ENCODE results near the gene HHLA2.
"Not testable (repeated sequence)": the region's sequence is repeated elsewhere in the genome, so short reads cannot be mapped to it uniquely, and the experiment has no call there.

HHLA2 gene

DNA sequence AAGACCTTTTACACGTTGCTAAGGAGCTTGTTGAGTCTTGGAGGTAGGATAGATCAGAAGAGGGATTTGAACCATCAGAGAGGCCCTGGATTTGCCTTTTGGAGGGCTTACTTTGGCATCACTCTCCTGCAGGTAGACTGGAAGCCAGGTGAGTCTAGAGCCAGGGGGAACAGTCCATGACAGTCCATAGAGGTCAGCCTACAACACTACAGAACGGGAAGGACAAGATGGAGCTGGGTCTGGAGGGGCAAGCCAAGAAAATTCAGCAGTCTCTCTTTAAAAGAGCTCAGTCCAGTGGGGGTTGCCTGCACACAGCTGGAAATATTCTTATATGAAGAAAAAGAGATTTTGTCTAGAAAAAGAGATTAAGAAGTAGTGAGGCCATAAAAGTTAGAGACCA lies 60.7 kb downstream of the HHLA2 start:
- H3K27ac ChIP-seq = no peak overlapping the region
- H3K27me3 ChIP-seq = no peaks in the 10 kb centered on the region
- no peaks in the 10 kb centered on the region for H3K36me3 ChIP-seq
- H3K9me3 ChIP-seq = no peaks in the 10 kb centered on the region
- no peaks in the 10 kb centered on the region for H3K4me1 ChIP-seq (ENCODE audit: control insufficient read depth in 1 of 2, insufficient read depth in 1 of 2, low read depth in 1 of 2, low read length in 1 of 2)
- H3K4me3 ChIP-seq (ENCODE audit: low read depth in 1 of 2, low read length in 1 of 2) = no peak overlapping the region
- TF ChIP-seq, protein P1, sequence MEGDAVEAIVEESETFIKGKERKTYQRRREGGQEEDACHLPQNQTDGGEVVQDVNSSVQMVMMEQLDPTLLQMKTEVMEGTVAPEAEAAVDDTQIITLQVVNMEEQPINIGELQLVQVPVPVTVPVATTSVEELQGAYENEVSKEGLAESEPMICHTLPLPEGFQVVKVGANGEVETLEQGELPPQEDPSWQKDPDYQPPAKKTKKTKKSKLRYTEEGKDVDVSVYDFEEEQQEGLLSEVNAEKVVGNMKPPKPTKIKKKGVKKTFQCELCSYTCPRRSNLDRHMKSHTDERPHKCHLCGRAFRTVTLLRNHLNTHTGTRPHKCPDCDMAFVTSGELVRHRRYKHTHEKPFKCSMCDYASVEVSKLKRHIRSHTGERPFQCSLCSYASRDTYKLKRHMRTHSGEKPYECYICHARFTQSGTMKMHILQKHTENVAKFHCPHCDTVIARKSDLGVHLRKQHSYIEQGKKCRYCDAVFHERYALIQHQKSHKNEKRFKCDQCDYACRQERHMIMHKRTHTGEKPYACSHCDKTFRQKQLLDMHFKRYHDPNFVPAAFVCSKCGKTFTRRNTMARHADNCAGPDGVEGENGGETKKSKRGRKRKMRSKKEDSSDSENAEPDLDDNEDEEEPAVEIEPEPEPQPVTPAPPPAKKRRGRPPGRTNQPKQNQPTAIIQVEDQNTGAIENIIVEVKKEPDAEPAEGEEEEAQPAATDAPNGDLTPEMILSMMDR (IDR thresholded peaks at IDR 0.05) = no peak

- TF ChIP-seq, protein P1 (IDR thresholded peaks at IDR 0.05) = no peak
- no peak overlapping the region for H3K4me3 ChIP-seq (ENCODE audit: low read depth in 1 of 2, low read length in 1 of 2)
- no peaks in the 10 kb centered on the region for H3K36me3 ChIP-seq
- H3K27me3 ChIP-seq = no peaks in the 10 kb centered on the region
- H3K9me3 ChIP-seq = no peaks in the 10 kb centered on the region
- no peak overlapping the region for H3K27ac ChIP-seq
- no peaks in the 10 kb centered on the region for H3K4me1 ChIP-seq (ENCODE audit: control insufficient read depth in 1 of 2, insufficient read depth in 1 of 2, low read depth in 1 of 2, low read length in 1 of 2)
Observed at GRCh38 chr3:108359011-108359410, 62.7 kb downstream of the HHLA2 start.

DNA sequence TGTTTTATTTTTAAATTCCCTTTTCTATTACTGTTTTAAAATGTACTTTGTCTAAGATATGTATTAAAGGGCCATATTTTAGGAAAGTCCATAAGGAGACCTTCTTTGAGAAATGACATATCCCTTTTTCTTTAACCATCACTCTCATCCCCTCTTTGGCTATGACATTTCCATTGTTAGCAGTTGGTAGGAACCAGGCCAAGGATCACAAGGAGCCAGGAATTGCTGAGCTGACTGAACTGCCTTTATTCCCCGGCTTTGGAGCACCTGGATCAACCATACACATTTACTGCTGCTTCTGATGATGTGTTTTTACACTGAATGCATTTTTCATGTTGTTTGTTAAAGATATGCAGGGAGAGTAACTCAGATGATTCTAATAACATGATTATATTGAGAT lies 79.7 kb downstream of the HHLA2 start:
- no peaks in the 10 kb centered on the region for H3K4me1 ChIP-seq (ENCODE audit: control insufficient read depth in 1 of 2, insufficient read depth in 1 of 2, low read depth in 1 of 2, low read length in 1 of 2)
- TF ChIP-seq, protein P1 (IDR thresholded peaks at IDR 0.05) = no peak
- no peaks in the 10 kb centered on the region for H3K9me3 ChIP-seq

GRCh38 chr3:108377384-108377783 lies 81.0 kb downstream of the HHLA2 start:
- Histone ChIP-seq H3K36me3 (no peaks in the 10 kb centered on the region), H3K4me1 (ENCODE audit: control insufficient read depth in 1 of 2, insufficient read depth in 1 of 2, low read depth in 1 of 2, low read length in 1 of 2) (no peaks in the 10 kb centered on the region), H3K27me3 (no peaks in the 10 kb centered on the region), H3K9me3 (no peaks in the 10 kb centered on the region), H3K27ac (no peak overlapping the region), H3K4me3 (ENCODE audit: low read depth in 1 of 2, low read length in 1 of 2) (no peak overlapping the region)
- TF ChIP-seq, protein P1 (IDR thresholded peaks at IDR 0.05) = no peak

More for the DNA sequence above, 79.7 kb downstream of the HHLA2 start:
- Histone ChIP-seq H3K4me3 (ENCODE audit: low read depth in 1 of 2, low read length in 1 of 2) (no peak overlapping the region), H3K36me3 (no peaks in the 10 kb centered on the region), H3K27ac (no peak overlapping the region), H3K27me3 (no peaks in the 10 kb centered on the region)

DNA sequence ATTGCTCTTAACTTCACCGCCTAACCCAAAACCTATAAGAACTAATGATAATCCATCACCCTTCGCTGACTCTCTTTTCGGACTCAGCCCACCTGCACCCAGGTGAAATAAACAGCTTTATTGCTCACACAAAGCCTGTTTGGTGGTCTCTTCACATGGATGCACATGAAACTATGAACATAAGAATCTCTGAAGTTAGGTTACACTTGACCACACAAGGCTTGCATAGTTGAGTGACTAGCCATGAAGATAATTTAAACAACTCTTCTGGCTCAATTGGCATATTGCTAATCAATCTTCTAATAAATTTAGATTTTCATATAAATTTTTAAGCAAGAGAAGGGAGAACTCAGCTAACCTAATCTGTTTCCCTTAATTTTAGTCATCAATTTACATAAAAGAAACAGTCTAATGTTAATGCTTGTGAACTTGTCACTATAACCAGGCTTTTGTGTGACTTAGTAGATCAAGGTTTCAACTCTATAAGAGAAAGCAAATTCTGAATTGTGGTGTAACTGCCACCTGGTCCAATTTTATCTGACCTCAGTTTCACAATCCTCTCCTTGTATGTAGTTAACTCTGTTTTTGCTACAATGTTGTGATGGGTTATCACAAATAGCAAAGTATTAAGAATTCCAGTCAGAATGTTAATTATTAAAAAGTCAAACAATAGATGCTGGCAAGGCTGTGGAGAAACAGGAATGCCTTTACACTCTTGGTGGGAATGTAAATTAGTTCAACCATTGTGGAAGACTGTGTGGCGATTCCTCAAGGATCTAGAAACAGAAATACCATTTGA lies 82.0 kb downstream of the HHLA2 start:
- Histone ChIP-seq H3K4me3 (ENCODE audit: low read depth in 1 of 2, low read length in 1 of 2) (no peak overlapping the region), H3K36me3 (no peaks in the 10 kb centered on the region), H3K4me1 (ENCODE audit: control insufficient read depth in 1 of 2, insufficient read depth in 1 of 2, low read depth in 1 of 2, low read length in 1 of 2) (no peaks in the 10 kb centered on the region), H3K27ac (no peak overlapping the region), H3K27me3 (no peaks in the 10 kb centered on the region), H3K9me3 (no peaks in the 10 kb centered on the region)
- TF ChIP-seq, protein P1 (IDR thresholded peaks at IDR 0.05) = no peak

DNA sequence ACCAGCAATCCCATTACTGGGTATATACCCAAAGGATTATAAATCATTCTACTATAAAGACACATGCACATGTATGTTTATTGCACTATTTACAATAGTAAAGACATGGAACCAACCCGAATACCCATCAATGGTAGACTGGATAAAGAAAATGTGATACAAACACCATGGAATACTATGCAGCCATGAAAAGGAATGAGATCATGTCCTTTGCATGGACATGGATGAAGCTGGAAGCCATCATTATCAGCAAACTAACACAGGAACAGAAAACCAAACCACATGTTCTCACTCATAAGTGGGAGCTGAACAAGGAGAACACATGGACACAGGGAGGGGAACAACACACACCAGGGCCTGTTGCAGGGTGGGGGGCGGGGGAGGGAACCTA lies 82.6 kb downstream of the HHLA2 start:
- not testable (repeated sequence) for H3K27me3 ChIP-seq; H3K36me3 ChIP-seq; H3K9me3 ChIP-seq; H3K4me3 ChIP-seq (ENCODE audit: low read depth in 1 of 2, low read length in 1 of 2); H3K4me1 ChIP-seq (ENCODE audit: control insufficient read depth in 1 of 2, insufficient read depth in 1 of 2, low read depth in 1 of 2, low read length in 1 of 2); H3K27ac ChIP-seq
